Prostate gland (tissue), 1 donor: ENCODE results near the gene ATXN7.

Experiments used
- POLR2A ChIP-seq: fragments of 450-650 bp; IDR thresholded peaks from one replicate; pipeline ENCODE4 v1.6.1; 2016; ENCODE audit warnings: antibody characterized with exemption, mild to moderate bottlenecking
- POLR2AphosphoS5 ChIP-seq: sonication (generic); formaldehyde crosslinking; IDR thresholded peaks from one replicate; pipeline ENCODE4 v1.6.1; 2017; ENCODE audit warnings: antibody characterized with exemption

DNA sequence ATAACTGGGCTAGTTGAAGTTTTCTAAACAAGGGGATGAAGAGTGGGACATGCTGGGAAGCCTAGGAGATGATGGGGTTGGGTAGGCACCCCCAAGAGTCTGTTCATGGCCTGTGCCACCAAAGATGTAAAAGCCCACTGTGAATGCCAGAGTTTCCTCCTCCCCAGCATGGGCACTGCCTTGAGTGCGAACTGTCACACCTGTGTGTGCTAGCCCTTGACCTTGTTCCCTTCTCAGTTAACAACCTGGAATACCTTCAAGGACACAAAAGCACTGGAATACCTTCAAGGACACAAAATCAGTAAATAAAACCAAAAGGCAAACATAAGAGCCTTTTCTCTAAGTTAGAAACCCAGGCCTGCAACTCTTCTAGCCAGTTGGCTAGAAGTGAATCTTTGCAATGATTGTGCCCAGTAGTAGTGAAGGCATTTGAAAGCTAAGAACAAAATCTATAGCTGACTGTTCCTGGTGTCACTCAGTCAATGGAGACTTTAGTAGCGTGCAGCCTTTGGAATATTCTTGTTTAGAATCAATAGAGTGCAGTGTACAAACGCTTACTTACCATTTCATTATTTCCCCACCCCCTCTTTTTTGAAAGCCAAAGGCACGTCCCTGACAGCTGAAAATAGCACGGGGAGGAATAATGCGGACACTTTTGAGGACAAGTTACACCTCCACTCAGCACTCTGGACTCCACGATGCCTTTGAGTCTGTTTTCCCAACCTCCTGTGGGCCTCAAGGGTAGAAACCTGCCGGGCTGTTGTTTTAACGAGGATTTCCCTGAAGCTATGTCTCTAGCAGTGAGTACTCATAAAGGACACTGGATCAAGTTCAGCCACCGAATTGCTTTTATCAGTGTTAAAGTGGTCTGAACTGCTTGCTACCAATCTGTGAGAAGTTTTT lies 135.4 kb downstream of the ATXN7 start:
- TF ChIP-seq POLR2AphosphoS5 = no peak
- no peak for TF ChIP-seq POLR2A
